SK-N-SH (cell line): ENCODE measurements around the gene TEX44. TPM values are rescaled to one million over a fixed set of nuclear protein-coding genes. Genes with fewer than 3 reads are reported as not detected.
"Not testable (repeated sequence)": the region's sequence is repeated elsewhere in the genome, so short reads cannot be mapped to it uniquely, and the experiment has no call there.

Source experiments
- CTCF ChIA-PET: fragments of 300-600, 350-600 bp; formaldehyde crosslinking; extraction: SDS; loops from one replicate; lab custom pipeline; 2021; lab: Yijun Ruan, JAX
- POLR2A ChIA-PET: fragments of 350-600 bp; sonication (Branson Sonifier 250); formaldehyde crosslinking; extraction: SDS; loops from one replicate; lab custom pipeline; 2020; ENCODE audit warnings: antibody characterized with exemption, inconsistent platforms; lab: Yijun Ruan, JAX
- DNase-seq: peaks from one replicate; pipeline ENCODE4 v3.0.0; 2012
- H2AFZ ChIP-seq: fragments of 200-600 bp; sonication (generic); 2 replicates; pipeline ENCODE4 v1.8.1; 2016; ENCODE audit warnings: antibody characterized with exemption, mild to moderate bottlenecking, low read depth
- H3F3A ChIP-seq: fragments of 200-600 bp; sonication (generic); replicated peaks from 2 replicates; pipeline ENCODE3; 2016; ENCODE audit warnings: antibody characterized with exemption, mild to moderate bottlenecking; ENCODE audit not compliant: insufficient read depth
- H3K27ac ChIP-seq, 2 experiments: fragments of 200-500 bp in 1 of 2; fragments of 200-600 bp in 1 of 2; sonication (Bioruptor generic) in 1 of 2; sonication (generic), shearing (Covaris generic) in 1 of 2; 2 replicates each; pipeline versions ENCODE4 v1.5.1 to v1.6.1; 2014 to 2016; ENCODE audit warnings: low read depth in 2 of 2, inconsistent platforms in 1 of 2, low read length in 1 of 2, mild to moderate bottlenecking in 1 of 2, mixed read lengths in 1 of 2
- H3K27me3 ChIP-seq: fragments of 200-600 bp; sonication (generic), shearing (Covaris generic); 2 replicates; pipeline ENCODE4 v1.6.1; 2016; ENCODE audit warnings: mixed run types; ENCODE audit not compliant: insufficient read depth
- H3K36me3 ChIP-seq, 2 experiments: fragments of 200-500 bp in 1 of 2; fragments of 200-600 bp in 1 of 2; sonication (Bioruptor generic) in 1 of 2; sonication (generic) in 1 of 2; replicated peaks in 1 of 2; 2 replicates each; pipeline versions ENCODE3 to v1.5.1; 2014 to 2016; ENCODE audit warnings: low read length in 1 of 2, mild to moderate bottlenecking in 1 of 2; ENCODE audit not compliant: insufficient read depth in 2 of 2, control insufficient read depth in 1 of 2
- H3K4me1 ChIP-seq, 2 experiments: fragments of 200-500 bp in 1 of 2; fragments of 200-600 bp in 1 of 2; sonication (Bioruptor generic) in 1 of 2; sonication (generic), shearing (Covaris generic) in 1 of 2; 2 replicates each; pipeline versions ENCODE4 v1.5.1 to v1.6.1; 2014 to 2016; ENCODE audit warnings: low read depth in 1 of 2, low read length in 1 of 2, mixed run types in 1 of 2; ENCODE audit not compliant: insufficient read depth in 2 of 2, control insufficient read depth in 1 of 2
- H3K4me2 ChIP-seq: fragments of 200-600 bp; sonication (generic), shearing (Covaris generic); 2 replicates; pipeline ENCODE4 v1.6.1; 2017; ENCODE audit warnings: mixed run types
- H3K4me3 ChIP-seq, 2 experiments: fragments of 200-500 bp in 1 of 2; fragments of 200-600 bp in 1 of 2; sonication (Bioruptor generic) in 1 of 2; sonication (generic), shearing (Covaris generic) in 1 of 2; 2 replicates each; pipeline versions ENCODE4 v1.5.1 to v1.8.1; 2014 to 2016; ENCODE audit warnings: low read depth in 2 of 2, inconsistent platforms in 1 of 2, low read length in 1 of 2, mild to moderate bottlenecking in 1 of 2, mixed read lengths in 1 of 2, moderate library complexity in 1 of 2
- H3K79me2 ChIP-seq: fragments of 200-600 bp; sonication (generic); 2 replicates; pipeline ENCODE4 v1.8.1; 2017; ENCODE audit warnings: mild to moderate bottlenecking; ENCODE audit not compliant: insufficient read depth
- H3K9ac ChIP-seq: fragments of 200-600 bp; sonication (generic); 2 replicates; pipeline ENCODE4 v1.6.1; 2017; ENCODE audit warnings: mixed run types
- H3K9me2 ChIP-seq: fragments of 200-600 bp; sonication (generic); 2 replicates; pipeline ENCODE4 v1.6.1; 2017; ENCODE audit warnings: mixed run types
- H3K9me3 ChIP-seq: fragments of 200-600 bp; sonication (generic); 2 replicates; pipeline ENCODE4 v1.6.1; 2017; ENCODE audit warnings: mixed run types, mild to moderate bottlenecking, moderate library complexity
- H4K20me1 ChIP-seq: fragments of 200-600 bp; sonication (generic); 2 replicates; pipeline ENCODE4 v1.6.1; 2017; ENCODE audit warnings: mild to moderate bottlenecking, mixed run types; ENCODE audit not compliant: insufficient read depth
- CHD2 ChIP-seq: fragments of 150-350 bp; IDR thresholded peaks from 2 replicates; pipeline ENCODE4 v1.6.1; 2018; ENCODE audit warnings: low read length; ENCODE audit not compliant: partially characterized antibody
- EP300 ChIP-seq, 2 experiments: IDR thresholded peaks; 2 replicates each; pipeline versions ENCODE4 v1.4.0 to v1.6.1; 2012; ENCODE audit warnings: borderline replicate concordance in 1 of 2, low read depth in 1 of 2, low read length in 1 of 2
- FOSL2 ChIP-seq: IDR thresholded peaks from 2 replicates; pipeline ENCODE4 v1.4.0; 2012; ENCODE audit warnings: low read depth, mild to moderate bottlenecking, moderate library complexity, borderline replicate concordance
- GABPA ChIP-seq: IDR thresholded peaks from 2 replicates; pipeline ENCODE4 v1.4.0; 2012; ENCODE audit warnings: low read depth, mild to moderate bottlenecking
- GATA2 ChIP-seq: sonication (generic); formaldehyde crosslinking; IDR thresholded peaks from 2 replicates; pipeline ENCODE4 v1.5.0; 2020; ENCODE audit warnings: mild to moderate bottlenecking, missing genetic modification reagents
- JUND ChIP-seq: IDR thresholded peaks from 2 replicates; pipeline ENCODE4 v1.4.0; 2012
- NRF1 ChIP-seq: IDR thresholded peaks from 2 replicates; pipeline ENCODE4 v1.6.1; 2012; ENCODE audit warnings: low read depth, mild to moderate bottlenecking, low read length
- RAD21 ChIP-seq: IDR thresholded peaks from 2 replicates; pipeline ENCODE4 v1.6.1; 2012; ENCODE audit warnings: mild to moderate bottlenecking, low read length
- RCOR1 ChIP-seq: fragments of 150-350 bp; IDR thresholded peaks from 2 replicates; pipeline ENCODE4 v1.6.1; 2017; ENCODE audit warnings: antibody characterized with exemption, low read length
- RFX5 ChIP-seq: IDR thresholded peaks from 2 replicates; pipeline ENCODE4 v1.6.1; 2012; ENCODE audit warnings: mild to moderate bottlenecking, improper control_type of control experiment, low read length
- RXRA ChIP-seq: IDR thresholded peaks from 2 replicates; pipeline ENCODE4 v1.4.0; 2012; ENCODE audit warnings: low read depth, mild to moderate bottlenecking, borderline replicate concordance
- SIN3A ChIP-seq: IDR thresholded peaks from 2 replicates; pipeline ENCODE4 v1.6.1; 2012; ENCODE audit warnings: low read depth, mild to moderate bottlenecking, low read length, moderate library complexity, borderline replicate concordance
- TAF1 ChIP-seq: IDR thresholded peaks from 2 replicates; pipeline ENCODE4 v1.6.1; 2012; ENCODE audit warnings: low read depth, mild to moderate bottlenecking, low read length, moderate library complexity, borderline replicate concordance
- TCF12 ChIP-seq: IDR thresholded peaks from 2 replicates; pipeline ENCODE4 v1.4.0; 2012
- WGBS: methylation state at CpG from one replicate; pipeline ENCODE4 v1.1.6; 2017; ENCODE audit warnings: low lambda C conversion rate; 5-methylcytosine and 5-hydroxymethylcytosine counted together
- polyA plus RNA-seq, 3 experiments: library from polyadenylated mRNA; depleted of rRNA; stranded (reverse); fragments of >200 nt; gene quantifications; 2 replicates each; pipeline ENCODE4 v1.2.3, GENCODE V29; 2012
- TF ChIP-seq, protein P1 (sequence below): IDR thresholded peaks from 2 replicates; pipeline ENCODE4 v1.4.0; 2012; ENCODE audit warnings: low read depth, borderline replicate concordance
- TF ChIP-seq, protein P2 (sequence below): fragments of 150-350 bp; IDR thresholded peaks from 2 replicates; pipeline ENCODE4 v1.6.1; 2017; ENCODE audit warnings: antibody characterized with exemption, low read length, low read depth, borderline replicate concordance
- TF ChIP-seq, protein P3 (sequence below): fragments of 200-600 bp; sonication (generic); IDR thresholded peaks from 2 replicates; pipeline ENCODE4 v1.6.1; 2017; ENCODE audit warnings: antibody characterized with exemption, mild to moderate bottlenecking, moderate library complexity

TEX44 gene
- polyA plus RNA-seq, 1 of the 3 experiments (the other 2 are of a cell fraction): not detected

DNA sequence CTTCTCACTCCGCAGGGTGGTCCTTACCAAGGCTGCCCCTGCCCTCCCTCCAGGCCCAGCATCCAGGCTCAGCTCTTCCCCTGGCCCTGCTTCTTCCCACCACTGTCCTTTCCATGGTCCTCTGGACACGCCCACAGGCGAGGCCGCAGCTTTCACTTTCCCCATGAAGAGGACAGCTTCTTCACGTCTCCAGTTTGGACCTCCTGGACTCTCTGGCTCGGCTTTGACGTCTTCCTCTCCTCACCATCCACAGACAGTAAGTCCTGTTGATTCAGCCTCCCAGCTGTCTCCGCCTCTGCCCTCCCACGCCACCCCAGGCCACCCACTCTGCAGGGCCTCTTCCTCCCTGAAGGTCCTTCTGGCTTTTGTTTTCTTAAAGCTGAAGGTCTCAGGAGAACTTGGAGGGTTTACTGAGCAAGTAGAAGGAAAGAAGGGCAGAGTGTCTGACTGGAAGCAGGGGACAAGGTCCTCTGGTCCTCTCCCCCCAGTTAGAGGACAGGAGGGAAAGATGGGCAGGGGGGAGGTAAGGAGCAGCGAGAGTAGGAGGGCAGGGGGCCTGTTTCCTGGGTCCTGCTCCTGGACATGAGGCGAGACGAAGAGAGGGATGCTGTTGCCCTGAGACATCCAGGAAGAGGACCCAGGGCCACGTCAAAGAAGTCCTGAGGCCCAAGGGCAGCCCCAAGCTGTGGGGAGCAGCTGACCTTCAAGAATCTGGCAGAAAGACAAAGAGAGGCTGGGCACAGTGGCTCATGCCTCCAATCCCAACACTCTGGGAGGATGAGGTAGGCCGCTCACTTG lies 37.7 kb upstream of the TEX44 start:
- no peaks in the 10 kb centered on the region for H3F3A ChIP-seq
- no peak overlapping the region for H3K4me2 ChIP-seq
- no peaks in the 10 kb centered on the region for H4K20me1 ChIP-seq
- H3K27me3 ChIP-seq: no peaks in the 10 kb centered on the region
- H2AFZ ChIP-seq: no peak overlapping the region
- no peak overlapping the region for H3K9ac ChIP-seq
- ChIA-PET POLR2A (no interaction called here), CTCF (interaction anchor here (0.9 to 6.6 kb wide), 8 partner anchors 8 to 120 kb away, joined by 3 to 50 read pairs (median 6); partner anchors contain the start of gene NMUR1)
- no peaks in the 10 kb centered on the region for H3K9me2 ChIP-seq
- no peak for DNase-seq
- 0 out of 2 replicates have a peak, but pooled peaks cover 9% of the 10 kb centered on the region for H3K9me3 ChIP-seq
- H3K79me2 ChIP-seq: no peaks in the 10 kb centered on the region
- 71% methylated on average over 12 of the region's 14 CpGs for WGBS
- TF ChIP-seq, protein P1, sequence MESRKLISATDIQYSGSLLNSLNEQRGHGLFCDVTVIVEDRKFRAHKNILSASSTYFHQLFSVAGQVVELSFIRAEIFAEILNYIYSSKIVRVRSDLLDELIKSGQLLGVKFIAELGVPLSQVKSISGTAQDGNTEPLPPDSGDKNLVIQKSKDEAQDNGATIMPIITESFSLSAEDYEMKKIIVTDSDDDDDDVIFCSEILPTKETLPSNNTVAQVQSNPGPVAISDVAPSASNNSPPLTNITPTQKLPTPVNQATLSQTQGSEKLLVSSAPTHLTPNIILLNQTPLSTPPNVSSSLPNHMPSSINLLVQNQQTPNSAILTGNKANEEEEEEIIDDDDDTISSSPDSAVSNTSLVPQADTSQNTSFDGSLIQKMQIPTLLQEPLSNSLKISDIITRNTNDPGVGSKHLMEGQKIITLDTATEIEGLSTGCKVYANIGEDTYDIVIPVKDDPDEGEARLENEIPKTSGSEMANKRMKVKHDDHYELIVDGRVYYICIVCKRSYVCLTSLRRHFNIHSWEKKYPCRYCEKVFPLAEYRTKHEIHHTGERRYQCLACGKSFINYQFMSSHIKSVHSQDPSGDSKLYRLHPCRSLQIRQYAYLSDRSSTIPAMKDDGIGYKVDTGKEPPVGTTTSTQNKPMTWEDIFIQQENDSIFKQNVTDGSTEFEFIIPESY: no peak
- TF ChIP-seq RAD21 (no peak), TCF12 (no peak), RFX5 (no peak), JUND (no peak), GATA2 (CRISPR knock-in tag) (no peak)
- TF ChIP-seq, protein P2, sequence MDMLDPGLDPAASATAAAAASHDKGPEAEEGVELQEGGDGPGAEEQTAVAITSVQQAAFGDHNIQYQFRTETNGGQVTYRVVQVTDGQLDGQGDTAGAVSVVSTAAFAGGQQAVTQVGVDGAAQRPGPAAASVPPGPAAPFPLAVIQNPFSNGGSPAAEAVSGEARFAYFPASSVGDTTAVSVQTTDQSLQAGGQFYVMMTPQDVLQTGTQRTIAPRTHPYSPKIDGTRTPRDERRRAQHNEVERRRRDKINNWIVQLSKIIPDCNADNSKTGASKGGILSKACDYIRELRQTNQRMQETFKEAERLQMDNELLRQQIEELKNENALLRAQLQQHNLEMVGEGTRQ: no peak
- TF ChIP-seq, all 33 proteins: peak for 0
- Histone ChIP-seq H3K4me3 (no peak overlapping the region), H3K27ac (no peak overlapping the region), H3K4me1 (no peaks in the 10 kb centered on the region), H3K36me3 (no peaks in the 10 kb centered on the region)

DNA sequence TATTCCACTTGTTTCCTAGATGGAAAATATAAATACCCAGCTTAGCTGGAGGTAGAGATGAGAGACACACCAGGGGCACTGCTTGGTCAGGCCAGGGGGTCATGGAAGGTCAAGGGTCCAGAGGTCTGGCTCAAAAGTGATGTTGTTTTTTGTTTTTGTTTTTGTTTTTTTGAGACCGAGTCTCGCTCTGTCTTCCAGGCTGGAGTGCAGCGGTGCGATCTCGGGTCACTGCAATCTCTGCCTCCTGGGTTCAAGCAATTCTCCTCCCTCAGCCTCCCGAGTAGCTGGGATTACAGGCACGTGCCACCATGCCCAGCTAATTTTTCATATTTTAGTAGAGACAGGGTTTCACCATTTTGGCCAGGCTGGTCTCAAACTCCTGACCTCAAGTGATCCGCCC lies 36.2 kb upstream of the TEX44 start:
- H3K27ac ChIP-seq, H4K20me1 ChIP-seq, POLR2A ChIA-PET, H3K9ac ChIP-seq, H3K4me1 ChIP-seq, H3K9me2 ChIP-seq, H3K4me2 ChIP-seq, H3K4me3 ChIP-seq, H3K27me3 ChIP-seq, H3K36me3 ChIP-seq, H3K9me3 ChIP-seq, H3K79me2 ChIP-seq, H3F3A ChIP-seq, H2AFZ ChIP-seq, DNase-seq: not testable (repeated sequence)
- CTCF ChIA-PET: interaction anchor here (1.2 to 6.6 kb wide), 8 partner anchors 24 to 157 kb away, joined by 3 to 50 read pairs (median 6); partner anchors contain the start of gene NMUR1
- WGBS: 90% methylated on average over 8 of the region's 8 CpGs

DNA sequence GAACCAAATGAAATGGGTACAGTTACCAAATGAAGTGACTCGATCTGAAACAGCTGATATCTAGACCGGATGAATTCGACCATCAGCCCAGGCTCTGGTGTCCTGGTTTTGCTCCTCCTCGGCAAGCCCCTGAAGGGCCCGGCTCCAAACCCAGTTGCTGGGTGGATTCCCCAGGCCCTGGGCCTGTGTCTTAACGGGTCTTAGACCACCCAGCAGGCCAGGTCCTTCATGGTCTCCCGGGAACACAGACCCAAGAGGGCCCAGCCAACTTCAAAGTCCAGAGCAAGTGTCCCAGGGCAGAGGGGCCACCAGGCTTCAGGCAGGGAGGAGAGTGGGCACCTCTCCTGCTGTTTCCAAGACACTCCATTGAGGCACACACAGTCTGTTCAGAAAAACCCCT lies 35.7 kb upstream of the TEX44 start:
- Histone ChIP-seq H3K9me2 (no peaks in the 10 kb centered on the region), H3K4me3 (no peak overlapping the region), H3K36me3 (no peaks in the 10 kb centered on the region), H3K27ac (no peak overlapping the region), H3K4me1 (no peaks in the 10 kb centered on the region), H3K79me2 (no peaks in the 10 kb centered on the region), H3F3A (no peaks in the 10 kb centered on the region), H3K4me2 (no peak overlapping the region), H4K20me1 (no peaks in the 10 kb centered on the region), H2AFZ (no peak overlapping the region), H3K9me3 (0 out of 2 replicates have a peak, but pooled peaks cover 9% of the 10 kb centered on the region), H3K27me3 (no peaks in the 10 kb centered on the region), H3K9ac (no peak overlapping the region)
- ChIA-PET POLR2A (no interaction called here), CTCF (interaction anchor here (0.8 to 6.6 kb wide), 11 partner anchors 11 to 157 kb away, joined by 3 to 50 read pairs (median 7); partner anchors contain the start of gene NMUR1)
- WGBS: 54% methylated on average over 4 of the region's 7 CpGs
- no peak for DNase-seq
- TF ChIP-seq FOSL2 (no peak), RCOR1 (no peak), GABPA (no peak), TAF1 (no peak), CHD2 (no peak), SIN3A (no peak), RXRA (no peak), EP300 (IDR thresholded peaks at IDR 0.05; ENCODE audit: borderline replicate concordance in 1 of 2, low read depth in 1 of 2, low read length in 1 of 2) (no peak), NRF1 (no peak)
- TF ChIP-seq, protein P3, sequence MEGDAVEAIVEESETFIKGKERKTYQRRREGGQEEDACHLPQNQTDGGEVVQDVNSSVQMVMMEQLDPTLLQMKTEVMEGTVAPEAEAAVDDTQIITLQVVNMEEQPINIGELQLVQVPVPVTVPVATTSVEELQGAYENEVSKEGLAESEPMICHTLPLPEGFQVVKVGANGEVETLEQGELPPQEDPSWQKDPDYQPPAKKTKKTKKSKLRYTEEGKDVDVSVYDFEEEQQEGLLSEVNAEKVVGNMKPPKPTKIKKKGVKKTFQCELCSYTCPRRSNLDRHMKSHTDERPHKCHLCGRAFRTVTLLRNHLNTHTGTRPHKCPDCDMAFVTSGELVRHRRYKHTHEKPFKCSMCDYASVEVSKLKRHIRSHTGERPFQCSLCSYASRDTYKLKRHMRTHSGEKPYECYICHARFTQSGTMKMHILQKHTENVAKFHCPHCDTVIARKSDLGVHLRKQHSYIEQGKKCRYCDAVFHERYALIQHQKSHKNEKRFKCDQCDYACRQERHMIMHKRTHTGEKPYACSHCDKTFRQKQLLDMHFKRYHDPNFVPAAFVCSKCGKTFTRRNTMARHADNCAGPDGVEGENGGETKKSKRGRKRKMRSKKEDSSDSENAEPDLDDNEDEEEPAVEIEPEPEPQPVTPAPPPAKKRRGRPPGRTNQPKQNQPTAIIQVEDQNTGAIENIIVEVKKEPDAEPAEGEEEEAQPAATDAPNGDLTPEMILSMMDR: no peak
